ENCODE measurements around the gene GOLGA3.
"Not testable (repeated sequence)": the region's sequence is repeated elsewhere in the genome, so short reads cannot be mapped to it uniquely, and the experiment has no call there.

Gene GOLGA3

GRCh38 chr12:132828706-132829534, at the start of gene GOLGA3:
Gene GOLGA3 (minus strand): TSS chr12:132828869. CDS start chr12:132822128, 6,741 bp downstream.
- Histone ChIP-seq H3K9me3 (ENCODE audit: control insufficient read depth, insufficient read depth, low read length) (no peaks in the 10 kb centered on the region), H3K4me3 (ENCODE audit: low read length) (peak within 1 kb of the TSS; percentile 84), H3K27me3 (ENCODE audit: control insufficient read depth, insufficient read depth, low read length) (no peaks in the 10 kb centered on the region; the same call in 1 of the 2 replicates), H3K36me3 (ENCODE audit: control insufficient read depth, insufficient read depth, low read length) (peaks cover 3% of the 10 kb centered on the region), H3K27ac (ENCODE audit: low read length) (no peak within 1 kb of the TSS), H3K4me1 (ENCODE audit: control insufficient read depth, insufficient read depth, low read length) (no peaks in the 10 kb centered on the region)
- peak; percentile 84 for DNase-seq (ENCODE audit: low read depth, low spot score)
- WGBS (ENCODE audit: insufficient coverage, insufficient read length), result no CpG with 5 or more reads among the region's 78 CpGs

DNA sequence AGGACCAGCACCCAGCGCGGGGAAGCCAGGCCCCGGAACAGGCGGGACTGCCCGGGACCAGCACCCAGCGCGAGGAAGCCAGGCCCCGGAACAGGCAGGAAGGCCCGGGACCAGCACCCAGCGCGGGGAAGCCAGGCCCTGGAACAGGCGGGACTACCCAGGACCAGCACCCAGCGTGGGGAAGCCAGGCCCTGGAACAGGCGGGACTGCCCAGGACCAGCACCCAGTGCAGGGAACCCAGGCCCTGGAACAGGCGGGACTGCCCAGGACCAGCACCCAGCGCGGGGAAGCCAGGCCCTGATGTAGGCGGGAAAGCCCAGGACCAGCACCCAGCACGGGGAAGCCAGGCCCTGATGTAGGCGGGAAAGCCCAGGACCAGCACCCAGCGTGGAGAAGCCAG, 46.0 kb upstream of the GOLGA3 start:
- not testable (repeated sequence) for H3K4me3 ChIP-seq (ENCODE audit: low read length); H3K27me3 ChIP-seq (ENCODE audit: control insufficient read depth, insufficient read depth, low read length); H3K9me3 ChIP-seq (ENCODE audit: control insufficient read depth, insufficient read depth, low read length); DNase-seq (ENCODE audit: low read depth, low spot score); H3K27ac ChIP-seq (ENCODE audit: low read length); H3K4me1 ChIP-seq (ENCODE audit: control insufficient read depth, insufficient read depth, low read length)
- no CpG with 5 or more reads among the region's 21 CpGs for WGBS (ENCODE audit: insufficient coverage, insufficient read length)
- peaks cover 14% of the 10 kb centered on the region for H3K36me3 ChIP-seq (ENCODE audit: control insufficient read depth, insufficient read depth, low read length)

- H3K4me1 ChIP-seq (ENCODE audit: control insufficient read depth, insufficient read depth, low read length), result no peaks in the 10 kb centered on the region; the same call in 1 of the 2 replicates
- H3K36me3 ChIP-seq (ENCODE audit: control insufficient read depth, insufficient read depth, low read length), result peaks cover 14% of the 10 kb centered on the region
- H3K9me3 ChIP-seq (ENCODE audit: control insufficient read depth, insufficient read depth, low read length), result no peaks in the 10 kb centered on the region
- no CpG with 5 or more reads among the region's 11 CpGs for WGBS (ENCODE audit: insufficient coverage, insufficient read length)
- H3K27ac ChIP-seq (ENCODE audit: low read length), result no peak overlapping the region
- no peaks in the 10 kb centered on the region for H3K27me3 ChIP-seq (ENCODE audit: control insufficient read depth, insufficient read depth, low read length)
- no peak overlapping the region for H3K4me3 ChIP-seq (ENCODE audit: low read length)
- no peak for DNase-seq (ENCODE audit: low read depth, low spot score)
These were observed 45.5 kb upstream of the GOLGA3 start for GRCh38 chr12:132874175-132874574.

- Histone ChIP-seq H3K4me3 (ENCODE audit: low read length) (no peak overlapping the region), H3K27me3 (ENCODE audit: control insufficient read depth, insufficient read depth, low read length) (no peaks in the 10 kb centered on the region), H3K4me1 (ENCODE audit: control insufficient read depth, insufficient read depth, low read length) (no peaks in the 10 kb centered on the region; the same call in 1 of the 2 replicates), H3K9me3 (ENCODE audit: control insufficient read depth, insufficient read depth, low read length) (no peaks in the 10 kb centered on the region), H3K36me3 (ENCODE audit: control insufficient read depth, insufficient read depth, low read length) (peaks cover 14% of the 10 kb centered on the region), H3K27ac (ENCODE audit: low read length) (no peak overlapping the region)
- DNase-seq (ENCODE audit: low read depth, low spot score), result no peak
- WGBS (ENCODE audit: insufficient coverage, insufficient read length), result no CpG with 5 or more reads among the region's 10 CpGs
These were observed 45.1 kb upstream of the GOLGA3 start for GRCh38 chr12:132873724-132874123.

DNA sequence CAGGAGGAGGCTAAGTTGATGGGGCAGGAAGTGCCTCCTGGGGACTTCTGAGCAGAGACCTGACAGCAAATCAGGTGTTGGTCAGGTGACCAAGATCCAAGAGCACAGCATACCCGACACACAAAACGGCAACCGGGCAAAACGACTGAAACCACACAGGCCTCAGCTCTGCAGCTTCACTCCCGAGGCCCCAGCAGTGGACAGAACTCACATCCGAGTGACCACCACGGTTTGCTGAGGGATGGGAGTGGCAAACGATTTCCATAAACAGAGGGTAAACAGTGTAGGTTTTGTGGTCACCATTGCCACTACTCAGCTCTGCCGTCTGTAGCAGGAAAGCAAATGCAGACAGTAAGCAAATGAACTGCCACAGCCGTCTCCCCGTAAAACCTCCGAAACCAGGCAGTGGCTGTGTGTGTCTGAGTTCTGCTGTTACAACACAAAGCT, 44.3 kb upstream of the GOLGA3 start:
- Histone ChIP-seq H3K4me1 (ENCODE audit: control insufficient read depth, insufficient read depth, low read length) (no peaks in the 10 kb centered on the region; the same call in 1 of the 2 replicates), H3K36me3 (ENCODE audit: control insufficient read depth, insufficient read depth, low read length) (peaks cover 14% of the 10 kb centered on the region), H3K27me3 (ENCODE audit: control insufficient read depth, insufficient read depth, low read length) (no peaks in the 10 kb centered on the region), H3K9me3 (ENCODE audit: control insufficient read depth, insufficient read depth, low read length) (no peaks in the 10 kb centered on the region), H3K27ac (ENCODE audit: low read length) (no peak overlapping the region), H3K4me3 (ENCODE audit: low read length) (no peak overlapping the region)
- no CpG with 5 or more reads among the region's 12 CpGs for WGBS (ENCODE audit: insufficient coverage, insufficient read length)
- no peak for DNase-seq (ENCODE audit: low read depth, low spot score)

GRCh38 chr12:132872073-132872855, 43.6 kb upstream of the GOLGA3 start:
- Histone ChIP-seq H3K4me1 (ENCODE audit: control insufficient read depth, insufficient read depth, low read length) (no peaks in the 10 kb centered on the region; the same call in 1 of the 2 replicates), H3K27ac (ENCODE audit: low read length) (no peak overlapping the region), H3K36me3 (ENCODE audit: control insufficient read depth, insufficient read depth, low read length) (peaks cover 14% of the 10 kb centered on the region), H3K27me3 (ENCODE audit: control insufficient read depth, insufficient read depth, low read length) (no peaks in the 10 kb centered on the region), H3K9me3 (ENCODE audit: control insufficient read depth, insufficient read depth, low read length) (no peaks in the 10 kb centered on the region), H3K4me3 (ENCODE audit: low read length) (no peak overlapping the region)
- no peak for DNase-seq (ENCODE audit: low read depth, low spot score)
- no CpG with 5 or more reads among the region's 21 CpGs for WGBS (ENCODE audit: insufficient coverage, insufficient read length)

DNA sequence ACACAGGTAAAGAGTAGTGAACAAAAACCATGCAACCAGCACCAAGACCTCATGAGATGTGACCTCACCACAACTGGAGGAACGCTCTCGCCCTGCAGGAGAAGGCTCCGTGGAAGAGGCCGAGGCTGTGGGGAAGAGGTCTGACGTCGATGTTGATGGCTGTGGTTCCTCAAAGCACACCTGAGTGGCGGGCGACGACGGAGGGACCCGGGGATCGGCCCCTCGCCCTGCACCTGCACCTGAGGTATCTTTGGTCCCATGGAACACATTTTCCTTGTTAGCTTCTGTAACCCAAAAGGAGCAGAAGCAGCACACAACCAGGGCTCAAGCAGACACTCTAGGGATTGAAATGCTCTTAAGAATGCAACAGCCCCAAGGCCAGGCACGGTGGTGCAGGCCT, 40.9 kb upstream of the GOLGA3 start:
- no peak overlapping the region for H3K4me3 ChIP-seq (ENCODE audit: low read length)
- no peaks in the 10 kb centered on the region for H3K9me3 ChIP-seq (ENCODE audit: control insufficient read depth, insufficient read depth, low read length)
- H3K27ac ChIP-seq (ENCODE audit: low read length), result no peak overlapping the region
- WGBS (ENCODE audit: insufficient coverage, insufficient read length), result no CpG with 5 or more reads among the region's 14 CpGs
- no peak for DNase-seq (ENCODE audit: low read depth, low spot score)
- H3K36me3 ChIP-seq (ENCODE audit: control insufficient read depth, insufficient read depth, low read length), result peaks cover 13% of the 10 kb centered on the region
- H3K27me3 ChIP-seq (ENCODE audit: control insufficient read depth, insufficient read depth, low read length), result no peaks in the 10 kb centered on the region
- H3K4me1 ChIP-seq (ENCODE audit: control insufficient read depth, insufficient read depth, low read length), result no peaks in the 10 kb centered on the region; the same call in 1 of the 2 replicates

DNA sequence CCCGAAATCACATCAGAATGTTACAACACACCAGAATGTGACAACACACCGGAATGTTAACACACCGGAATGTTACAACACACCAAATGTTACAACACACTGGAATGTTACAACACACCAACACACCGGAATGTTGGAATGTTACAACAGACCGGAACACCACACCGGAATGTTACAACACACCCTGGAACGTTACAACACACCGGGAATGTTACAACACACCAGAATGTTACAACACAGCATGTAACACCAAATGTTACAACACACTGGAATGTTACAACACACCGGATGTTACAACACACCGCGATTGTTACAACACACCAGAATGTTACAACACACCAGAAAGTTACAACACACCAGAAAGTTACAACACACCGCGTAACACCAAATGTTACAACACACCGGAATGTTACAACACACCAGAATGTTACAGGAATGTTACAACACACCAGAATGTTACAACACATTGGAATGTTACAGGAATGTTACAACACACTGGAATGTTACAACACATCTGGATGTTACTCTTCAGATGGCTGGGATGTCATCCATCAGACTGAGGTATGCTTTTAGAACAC, 37.7 kb upstream of the GOLGA3 start:
- H3K36me3 ChIP-seq (ENCODE audit: control insufficient read depth, insufficient read depth, low read length), result peaks cover 6% of the 10 kb centered on the region; the same call in 1 of the 2 replicates
- H3K4me3 ChIP-seq (ENCODE audit: low read length), result no peak overlapping the region
- H3K27ac ChIP-seq (ENCODE audit: low read length), result no peak overlapping the region
- no peaks in the 10 kb centered on the region for H3K9me3 ChIP-seq (ENCODE audit: control insufficient read depth, insufficient read depth, low read length)
- H3K4me1 ChIP-seq (ENCODE audit: control insufficient read depth, insufficient read depth, low read length), result no peaks in the 10 kb centered on the region
- H3K27me3 ChIP-seq (ENCODE audit: control insufficient read depth, insufficient read depth, low read length), result no peaks in the 10 kb centered on the region
- no peak for DNase-seq (ENCODE audit: low read depth, low spot score)
- no CpG with 5 or more reads among the region's 14 CpGs for WGBS (ENCODE audit: insufficient coverage, insufficient read length)

DNA sequence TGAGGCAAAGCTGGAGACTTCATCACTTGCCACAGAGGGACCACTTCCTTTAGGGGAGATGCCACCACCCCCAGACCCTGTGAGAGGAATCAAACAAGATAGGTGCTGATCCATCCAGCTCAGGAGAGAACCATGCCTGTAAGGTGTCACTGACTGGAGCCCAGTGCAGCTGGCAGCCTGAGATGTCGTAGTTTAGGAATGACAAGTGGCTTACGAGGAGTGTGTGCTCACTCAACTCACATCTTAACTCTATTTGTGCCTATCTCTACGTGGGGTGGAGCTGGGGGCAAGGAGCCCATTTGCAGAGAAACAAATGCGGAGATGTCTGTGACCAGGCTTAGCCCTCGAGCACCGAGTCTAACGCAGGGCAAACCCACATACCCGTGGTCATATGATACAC, 32.9 kb upstream of the GOLGA3 start:
- Histone ChIP-seq H3K4me1 (ENCODE audit: control insufficient read depth, insufficient read depth, low read length) (no peaks in the 10 kb centered on the region), H3K9me3 (ENCODE audit: control insufficient read depth, insufficient read depth, low read length) (no peaks in the 10 kb centered on the region), H3K36me3 (ENCODE audit: control insufficient read depth, insufficient read depth, low read length) (peaks cover 24% of the 10 kb centered on the region), H3K4me3 (ENCODE audit: low read length) (no peak overlapping the region), H3K27ac (ENCODE audit: low read length) (no peak overlapping the region), H3K27me3 (ENCODE audit: control insufficient read depth, insufficient read depth, low read length) (no peaks in the 10 kb centered on the region)
- no CpG with 5 or more reads among the region's 8 CpGs for WGBS (ENCODE audit: insufficient coverage, insufficient read length)
- DNase-seq (ENCODE audit: low read depth, low spot score), result no peak

DNA sequence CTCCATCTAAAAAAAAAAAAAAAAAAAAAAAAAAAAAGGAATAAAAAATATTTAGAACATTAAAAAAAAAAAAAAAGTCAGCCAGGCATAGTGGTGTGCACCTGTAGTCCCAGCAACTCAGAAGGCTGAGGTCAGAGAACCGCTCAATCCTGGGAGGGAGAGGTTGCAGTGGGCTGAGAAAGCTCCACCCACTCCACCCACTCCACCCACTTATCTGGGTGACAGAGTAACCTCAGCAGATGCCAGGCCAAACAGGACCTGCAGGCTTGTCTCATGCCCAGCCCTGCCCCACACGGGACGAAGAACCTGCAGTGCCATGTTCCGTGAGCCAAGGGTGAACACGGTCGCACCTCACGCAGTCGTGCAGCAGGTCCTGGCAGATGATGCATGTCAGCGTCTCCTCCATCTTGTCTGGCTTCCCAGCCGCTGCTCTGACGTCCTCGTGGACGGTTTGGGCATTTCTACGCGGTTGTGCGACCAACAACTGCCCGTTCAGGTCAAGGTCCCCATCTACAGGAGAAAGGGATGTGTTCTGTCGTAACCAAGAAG, 30.1 kb upstream of the GOLGA3 start:
- DNase-seq (ENCODE audit: low read depth, low spot score), result no peak
- Histone ChIP-seq H3K36me3 (ENCODE audit: control insufficient read depth, insufficient read depth, low read length) (peaks cover 22% of the 10 kb centered on the region), H3K9me3 (ENCODE audit: control insufficient read depth, insufficient read depth, low read length) (no peaks in the 10 kb centered on the region), H3K4me3 (ENCODE audit: low read length) (no peak overlapping the region), H3K27me3 (ENCODE audit: control insufficient read depth, insufficient read depth, low read length) (no peaks in the 10 kb centered on the region), H3K4me1 (ENCODE audit: control insufficient read depth, insufficient read depth, low read length) (no peaks in the 10 kb centered on the region), H3K27ac (ENCODE audit: low read length) (no peak overlapping the region)
- WGBS (ENCODE audit: insufficient coverage, insufficient read length), result no CpG with 5 or more reads among the region's 18 CpGs
